Left cardiac atrium (tissue), 4 donors: ENCODE data around the gene PRM3. TPM values are rescaled to one million over a fixed set of nuclear protein-coding genes. Genes with fewer than 3 reads are reported as not detected.
A peak's percentile ranks its signal among the peaks of the same experiment; 100 is the strongest.

ENCODE experiments used
- ATAC-seq, 2 donors: fragments of 200-7000 bp; cut with Tn5 transposase; one replicate each; pipeline ENCODE4 v1.9.1; 2020; ENCODE audit warnings: mild to moderate bottlenecking in 2 of 2, moderate library complexity in 2 of 2
- DNase-seq: peaks from one replicate; pipeline ENCODE4 v3.0.0-alpha.2; 2020
- intact Hi-C, 2 donors: fragments of 100-400 bp; cut with DNase I; formaldehyde crosslinking; loops; one replicate each; pipeline versions ENCODE4 v1.14.1 to v1.15.1; 2022 to 2023
- total RNA-seq, 2 donors: library from RNA; stranded (reverse); fragmentation: NEBNext Ultra II Directional; extraction: Animal tissue kit (Norgen Biotek cat#: 25700); gene quantifications; one replicate each; pipeline ENCODE4 v1.2.1, GENCODE V29; 2021
- donor health status: DM: no; HTN: yes; CAD: no.
- donor health status: DM: no; HTN: yes; CAD: no; lungs with severe emphysema.
- donor health status: DM: yes; HTN: yes; CAD: no.
- donor health status: Dilated cardiomyopathy.

The PRM3 gene
- total RNA-seq, 2 donors from 2014 or later: not detected

GRCh38 chr16:11251525-11252481, 21.6 kb downstream of the PRM3 start:
- intact Hi-C loops: loop anchor here (10.0 kb wide), 3 partner anchors 77 to 117 kb away; no protein-coding TSS in a partner anchor
- no peak for DNase-seq
- no peak for ATAC-seq

- no peak for ATAC-seq
These were observed 22.5 kb downstream of the PRM3 start for GRCh38 chr16:11250786-11251524.

GRCh38 chr16:11250091-11250785, 23.2 kb downstream of the PRM3 start:
- ATAC-seq (no peak), DNase-seq (no peak)
- intact Hi-C loops: loop anchor here (10.0 kb wide), 3 partner anchors 75 to 115 kb away; no protein-coding TSS in a partner anchor

More at GRCh38 chr16:11250786-11251524, 22.5 kb downstream of the PRM3 start:
- DNase-seq: no peak
- intact Hi-C loops: loop anchor here (10.0 kb wide), 3 partner anchors 76 to 116 kb away; no protein-coding TSS in a partner anchor

GRCh38 chr16:11249233-11250061, 24.0 kb downstream of the PRM3 start:
- no peak for DNase-seq

GRCh38 chr16:11248133-11248532, 25.3 kb downstream of the PRM3 start:
- intact Hi-C loops: loop anchor here in 1 of 2 donors (5.0 kb wide), 1 partner anchor 146 kb away; no protein-coding TSS in a partner anchor
- DNase-seq (no peak), ATAC-seq (no peak)

More at GRCh38 chr16:11249233-11250061, 24.0 kb downstream of the PRM3 start:
- intact Hi-C loops: loop anchor here (5.0 to 10.0 kb wide), 4 partner anchors 75 to 147 kb away; no protein-coding TSS in a partner anchor
- no peak for ATAC-seq

GRCh38 chr16:11245988-11246387, 27.4 kb downstream of the PRM3 start:
- intact Hi-C loops: loop anchor here in 1 of 2 donors (5.0 kb wide), 1 partner anchor 144 kb away; no protein-coding TSS in a partner anchor
- no peak for ATAC-seq

GRCh38 chr16:11245222-11245737, 28.1 kb downstream of the PRM3 start:
- no peak for ATAC-seq
- intact Hi-C loops: loop anchor here in 1 of 2 donors (5.0 kb wide), 1 partner anchor 143 kb away; no protein-coding TSS in a partner anchor
- no peak for DNase-seq

More at GRCh38 chr16:11245988-11246387, 27.4 kb downstream of the PRM3 start:
- no peak for DNase-seq

- intact Hi-C loops: loop anchor here in 1 of 2 donors (5.0 kb wide), 1 partner anchor 100 kb away; no protein-coding TSS in a partner anchor
- no peak for DNase-seq
- no peak for ATAC-seq
These were observed 30.8 kb downstream of the PRM3 start for GRCh38 chr16:11242658-11243057.

- DNase-seq (no peak), ATAC-seq (no peak)
- intact Hi-C loops: loop anchor here in 1 of 2 donors (5.0 kb wide), 1 partner anchor 99 kb away; no protein-coding TSS in a partner anchor
These were observed 31.8 kb downstream of the PRM3 start for GRCh38 chr16:11241480-11242204.

GRCh38 chr16:11240636-11241473, 32.6 kb downstream of the PRM3 start:
- ATAC-seq (peak; percentile 91), DNase-seq (no peak)

GRCh38 chr16:11239644-11240632, 33.5 kb downstream of the PRM3 start:
- intact Hi-C loops: loop anchor here in 1 of 2 donors (5.0 kb wide), 1 partner anchor 98 kb away; no protein-coding TSS in a partner anchor
- no peak for ATAC-seq

More at GRCh38 chr16:11240636-11241473, 32.6 kb downstream of the PRM3 start:
- intact Hi-C loops: loop anchor here in 1 of 2 donors (5.0 kb wide), 1 partner anchor 99 kb away; no protein-coding TSS in a partner anchor

GRCh38 chr16:11238272-11239202, 34.9 kb downstream of the PRM3 start:
- intact Hi-C loops: no loop called here
- ATAC-seq (no peak), DNase-seq (no peak)

More at GRCh38 chr16:11239644-11240632, 33.5 kb downstream of the PRM3 start:
- no peak for DNase-seq

GRCh38 chr16:11236461-11237254, 36.8 kb downstream of the PRM3 start:
- ATAC-seq (no peak), DNase-seq (no peak)
- intact Hi-C loops: no loop called here
